ENCODE data around the gene FYB1.

GRCh38 chr5:39058178-39058921 lies 161.0 kb downstream of the FYB1 start:
- TF ChIP-seq CTCF (IDR thresholded peaks at IDR 0.05): no peak
- no peak for TF ChIP-seq POLR2A (IDR thresholded peaks at IDR 0.05)
- TF ChIP-seq EP300 (IDR thresholded peaks at IDR 0.05): no peak
